HFF-Myc (cell line): ENCODE results near the gene SRGAP3.
A peak's percentile ranks its signal among the peaks of the same experiment; 100 is the strongest.

ENCODE experiments used
- DNase-seq: peaks from one replicate; pipeline ENCODE4 v3.0.0-alpha.2; 2011; ENCODE audit warnings: low read depth; ENCODE audit errors: extremely low read depth
- H3K4me3 ChIP-seq: replicated peaks from 2 replicates; pipeline ENCODE4 v1.5.1; 2011; ENCODE audit warnings: low read depth, mild to moderate bottlenecking, control low read depth, low read length
- CTCF ChIP-seq: IDR thresholded peaks from 2 replicates; pipeline ENCODE4 v1.5.1; 2012; ENCODE audit warnings: mild to moderate bottlenecking, low read depth, low read length, control low read depth; ENCODE audit errors: missing control alignments

The SRGAP3 gene

GRCh38 chr3:8988384-8988655, 261.1 kb downstream of the SRGAP3 start:
- DNase-seq = no peak
- H3K4me3 ChIP-seq = no peak overlapping the region
- TF ChIP-seq CTCF = no peak

- peak; percentile 79 for TF ChIP-seq CTCF
- no peak for DNase-seq
- H3K4me3 ChIP-seq = no peak overlapping the region
These were observed 261.6 kb downstream of the SRGAP3 start for GRCh38 chr3:8987645-8988383.

GRCh38 chr3:8987226-8987625, 262.2 kb downstream of the SRGAP3 start:
- H3K4me3 ChIP-seq = no peak overlapping the region
- no peak for DNase-seq
- TF ChIP-seq CTCF = no peak

GRCh38 chr3:8986741-8987140, 262.7 kb downstream of the SRGAP3 start:
- DNase-seq = no peak
- H3K4me3 ChIP-seq = no peak overlapping the region
- no peak for TF ChIP-seq CTCF

GRCh38 chr3:8985876-8986275, 263.6 kb downstream of the SRGAP3 start:
- DNase-seq = no peak
- no peak overlapping the region for H3K4me3 ChIP-seq
- TF ChIP-seq CTCF = no peak

GRCh38 chr3:8985411-8985831, 264.0 kb downstream of the SRGAP3 start:
- no peak overlapping the region for H3K4me3 ChIP-seq
- no peak for DNase-seq
- no peak for TF ChIP-seq CTCF

GRCh38 chr3:8984526-8984925, 264.9 kb downstream of the SRGAP3 start:
- H3K4me3 ChIP-seq = no peak overlapping the region
- no peak for DNase-seq
- TF ChIP-seq CTCF = no peak
